NCI-H146 (cell line): ENCODE measurements around the gene FADS1.

Experiments
- DNase-seq: peaks from one replicate; lab custom pipeline; 2025; lab: John Stamatoyannopoulos, UW

The FADS1 gene

GRCh38 chr11:61776561-61777075, 40.2 kb downstream of the FADS1 start:
- DNase-seq: peak; percentile 33

- DNase-seq: no peak
Observed at GRCh38 chr11:61775606-61776554, 40.9 kb downstream of the FADS1 start.

- DNase-seq: no peak
Observed at GRCh38 chr11:61775106-61775505, 41.7 kb downstream of the FADS1 start.

GRCh38 chr11:61774411-61774810, 42.4 kb downstream of the FADS1 start:
- no peak for DNase-seq

- no peak for DNase-seq
Observed at GRCh38 chr11:61773809-61774208, 43.0 kb downstream of the FADS1 start.

GRCh38 chr11:61773356-61773755, 43.4 kb downstream of the FADS1 start:
- DNase-seq: no peak

- no peak for DNase-seq
Observed at GRCh38 chr11:61771985-61772455, 44.8 kb downstream of the FADS1 start.

GRCh38 chr11:61771195-61771894, 45.5 kb downstream of the FADS1 start:
- DNase-seq: no peak

- DNase-seq: no peak
Observed at GRCh38 chr11:61769946-61770683, 46.7 kb downstream of the FADS1 start.

GRCh38 chr11:61769169-61769920, 47.5 kb downstream of the FADS1 start:
- DNase-seq: no peak

- no peak for DNase-seq
Observed at GRCh38 chr11:61768376-61769076, 48.3 kb downstream of the FADS1 start.

GRCh38 chr11:61766353-61766841, 50.4 kb downstream of the FADS1 start:
- DNase-seq: no peak

GRCh38 chr11:61765550-61766253, 51.1 kb downstream of the FADS1 start:
- DNase-seq: no peak

- DNase-seq: no peak
Observed at GRCh38 chr11:61764606-61765260, 52.1 kb downstream of the FADS1 start.

- no peak for DNase-seq
Observed at GRCh38 chr11:61763930-61764605, 52.7 kb downstream of the FADS1 start.

- no peak for DNase-seq
Observed at GRCh38 chr11:61762798-61763197, 54.0 kb downstream of the FADS1 start.

GRCh38 chr11:61762223-61762615, 54.6 kb downstream of the FADS1 start:
- DNase-seq: no peak

GRCh38 chr11:61761440-61762222, 55.2 kb downstream of the FADS1 start:
- DNase-seq: no peak
